ENCODE data around the gene ZNF775. TPM values are rescaled to one million over a fixed set of nuclear protein-coding genes. Genes with fewer than 3 reads are reported as not detected.
A peak's percentile ranks its signal among the peaks of the same experiment; 100 is the strongest.

Gene ZNF775
- total RNA-seq, 1 experiment from 2014 or later: 21.0 TPM

DNA sequence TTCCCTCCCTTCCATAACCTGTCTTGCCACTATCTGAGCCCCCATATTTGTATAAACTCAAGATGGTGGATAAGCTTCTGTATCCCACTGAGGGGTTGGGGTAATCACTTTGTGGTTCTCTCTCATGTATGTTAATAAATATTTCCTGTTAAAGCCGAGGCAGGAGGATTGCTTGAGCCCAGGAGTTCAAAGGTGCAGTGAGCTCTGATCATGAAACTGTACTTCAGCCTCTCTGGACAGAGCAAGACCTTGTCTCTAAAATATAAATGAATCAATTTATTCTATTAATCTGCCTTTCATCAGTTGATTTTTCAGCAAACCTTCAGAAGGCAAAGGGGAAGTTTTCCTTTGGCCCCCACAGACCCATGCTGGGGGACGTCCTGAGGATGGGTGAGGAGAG is 35.9 kb upstream of the ZNF775 start:
- DNase-seq (ENCODE audit: low spot score): no peak
- in situ Hi-C loops (cut with HindIII; ENCODE audit: low sequenced_read_pairs): no loop called here

DNA sequence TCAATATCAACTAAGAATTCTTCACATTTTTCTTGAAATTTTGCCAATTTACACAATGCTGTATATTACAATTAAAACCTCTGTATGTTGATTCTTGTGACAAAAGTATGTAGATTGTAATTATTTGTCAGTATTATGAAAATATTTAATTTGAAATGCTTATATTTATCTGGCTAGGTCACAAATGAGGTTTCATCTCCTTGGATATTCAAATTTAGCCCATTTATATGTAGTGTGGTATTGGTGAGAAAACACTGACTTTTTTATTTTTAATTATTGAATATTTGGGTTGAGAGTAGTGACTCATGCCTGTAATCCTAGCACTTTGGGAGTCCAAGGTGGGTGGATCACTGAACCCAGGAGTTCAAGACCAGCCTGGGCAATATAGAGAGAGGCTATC is 34.8 kb upstream of the ZNF775 start:
- in situ Hi-C loops (cut with HindIII; ENCODE audit: low sequenced_read_pairs): no loop called here
- DNase-seq (ENCODE audit: low spot score): no peak

DNA sequence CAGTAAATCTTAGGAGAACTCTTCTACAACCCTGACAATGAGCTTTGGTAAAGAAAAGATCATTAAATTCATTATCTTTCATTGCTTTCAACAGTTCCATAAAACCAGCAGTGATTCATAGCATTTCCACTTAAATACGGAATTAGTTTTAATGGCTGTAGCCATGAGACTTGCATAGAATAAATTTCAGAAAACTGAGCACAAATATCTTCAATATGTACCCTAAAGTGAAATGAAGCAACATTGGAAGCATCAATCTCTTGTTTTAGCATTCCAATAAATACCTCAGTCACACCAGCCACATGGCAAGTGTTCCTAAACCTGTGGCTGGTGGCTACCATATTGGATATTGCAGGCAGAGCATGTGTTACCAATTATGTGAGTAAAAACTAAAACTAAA is 34.1 kb upstream of the ZNF775 start:
- in situ Hi-C loops (cut with HindIII; ENCODE audit: low sequenced_read_pairs): no loop called here
- DNase-seq (ENCODE audit: low spot score): no peak

GRCh38 chr7:150346922-150347321 is 32.2 kb upstream of the ZNF775 start:
- in situ Hi-C loops (cut with HindIII; ENCODE audit: low sequenced_read_pairs): no loop called here
- DNase-seq (ENCODE audit: low spot score): no peak

- in situ Hi-C loops (cut with HindIII; ENCODE audit: low sequenced_read_pairs): no loop called here
- no peak for DNase-seq (ENCODE audit: low spot score)
Observed at GRCh38 chr7:150351587-150352194, 27.4 kb upstream of the ZNF775 start.

DNA sequence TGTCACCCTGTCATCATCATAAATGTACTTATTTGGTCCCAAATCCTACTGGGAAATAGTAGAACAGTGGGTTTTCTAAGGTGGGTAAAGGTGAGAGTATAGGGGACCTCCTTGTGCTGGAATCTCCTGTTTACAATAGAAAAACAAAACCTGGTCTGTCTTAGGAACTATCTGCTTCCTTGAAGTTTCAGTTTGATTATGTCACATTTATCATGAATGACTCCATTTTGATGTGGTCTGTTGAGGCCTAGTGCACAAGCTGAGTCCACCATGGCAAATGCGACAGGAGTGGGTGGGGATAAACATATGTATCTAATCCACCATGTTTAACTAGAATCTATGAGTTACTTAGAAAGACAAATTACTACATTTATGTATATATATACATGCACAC is 23.5 kb upstream of the ZNF775 start:
- no peak for DNase-seq (ENCODE audit: low spot score)
- in situ Hi-C loops (cut with HindIII; ENCODE audit: low sequenced_read_pairs): no loop called here

DNA sequence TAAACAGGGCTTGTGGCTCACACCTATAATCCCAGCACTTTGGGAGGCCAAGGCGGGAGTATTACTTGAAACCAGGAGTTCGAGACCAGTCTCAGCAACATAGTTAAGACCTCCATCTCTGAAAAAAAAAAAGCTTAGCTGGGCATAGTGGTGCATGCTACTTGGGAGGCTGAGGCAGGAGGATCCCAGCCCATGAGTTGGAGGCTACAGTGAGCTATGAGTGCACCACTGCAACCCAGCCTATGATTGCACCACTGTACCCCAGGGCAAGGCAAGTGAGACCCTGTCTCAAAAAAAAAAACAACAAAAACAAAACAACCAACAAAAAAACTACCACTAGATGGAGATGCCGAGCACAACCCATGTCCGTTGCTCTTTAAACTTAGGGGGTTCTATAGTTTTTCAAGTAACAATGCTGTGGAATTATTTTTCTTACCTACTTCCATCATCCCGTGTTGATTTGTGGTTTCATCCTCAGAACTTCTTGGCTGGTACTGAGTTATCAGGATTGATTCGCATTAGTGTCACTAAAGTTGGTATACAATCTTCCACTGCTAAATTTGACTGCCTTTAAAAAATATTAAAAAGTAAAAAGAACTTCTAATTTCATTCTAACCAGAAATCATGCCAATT is 22.7 kb upstream of the ZNF775 start:
- DNase-seq (ENCODE audit: low spot score): peak; percentile 45
- in situ Hi-C loops (cut with HindIII; ENCODE audit: low sequenced_read_pairs): no loop called here

DNA sequence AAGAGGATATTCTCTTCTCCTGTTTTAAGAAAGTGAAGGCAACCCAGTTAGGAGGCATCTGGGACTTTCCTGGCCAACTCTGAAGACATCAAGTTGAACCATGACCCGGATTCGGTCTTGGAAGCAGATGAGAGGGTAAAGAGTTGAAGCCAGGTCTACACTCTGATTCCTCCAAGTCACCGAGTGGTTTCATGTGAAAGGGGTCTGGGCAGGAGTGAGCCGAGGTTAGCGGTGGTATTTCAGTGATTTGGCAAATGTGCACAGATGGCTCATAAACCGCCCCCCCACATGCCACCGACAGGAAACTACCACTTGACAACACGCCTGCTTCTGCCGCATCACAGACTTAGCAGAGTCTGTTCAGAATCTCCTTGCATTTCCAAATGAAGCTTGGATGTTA is 21.9 kb upstream of the ZNF775 start:
- no peak for DNase-seq (ENCODE audit: low spot score)
- in situ Hi-C loops (cut with HindIII; ENCODE audit: low sequenced_read_pairs): no loop called here

- in situ Hi-C loops (cut with HindIII; ENCODE audit: low sequenced_read_pairs): no loop called here
- DNase-seq (ENCODE audit: low spot score): peak; percentile 41
Observed at GRCh38 chr7:150357771-150358427, 21.2 kb upstream of the ZNF775 start.

DNA sequence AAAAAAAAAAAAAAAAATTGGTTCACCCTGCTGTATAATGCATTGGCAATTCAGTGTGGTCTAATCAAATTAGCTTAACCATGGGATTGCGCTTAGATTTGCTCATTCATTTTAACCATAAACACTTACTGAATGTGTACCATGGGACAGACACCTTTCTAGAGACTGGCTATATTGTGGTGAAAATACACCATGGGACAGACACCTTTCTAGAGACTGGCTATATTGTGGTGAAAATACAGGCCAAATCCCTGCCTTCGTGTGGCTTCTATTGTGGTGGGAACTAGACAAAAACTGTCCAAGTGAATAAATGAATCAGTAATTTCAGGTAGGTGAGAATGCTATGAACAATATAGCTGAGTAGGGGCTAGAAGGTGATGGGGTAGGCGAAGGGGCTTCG is 20.7 kb upstream of the ZNF775 start:
- in situ Hi-C loops (cut with HindIII; ENCODE audit: low sequenced_read_pairs): no loop called here
- no peak for DNase-seq (ENCODE audit: low spot score)

DNA sequence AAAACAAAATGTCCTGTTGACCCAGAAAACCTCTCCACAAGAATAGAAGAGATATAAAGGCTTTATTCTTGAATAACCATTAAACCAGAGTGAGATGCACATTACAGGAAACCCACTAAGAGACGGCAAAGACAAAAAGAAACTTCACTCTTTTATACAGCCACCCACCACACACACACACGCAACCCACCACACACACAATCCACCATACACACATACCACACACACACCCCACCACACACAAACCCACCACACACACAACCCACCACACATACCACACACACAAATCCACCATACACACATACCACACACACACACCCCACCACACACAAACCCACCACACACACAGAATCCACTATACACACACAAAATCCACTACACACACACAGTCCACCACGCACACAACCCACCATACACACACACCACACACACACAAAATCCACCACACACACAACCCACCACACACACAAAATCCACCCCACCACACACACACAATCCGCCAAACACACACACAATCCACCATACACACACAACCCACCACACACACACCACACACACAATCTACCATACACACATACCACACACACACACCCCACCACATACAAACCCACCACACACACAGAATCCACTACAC is 20.0 kb upstream of the ZNF775 start:
- DNase-seq (ENCODE audit: low spot score): no peak
- in situ Hi-C loops (cut with HindIII; ENCODE audit: low sequenced_read_pairs): no loop called here

DNA sequence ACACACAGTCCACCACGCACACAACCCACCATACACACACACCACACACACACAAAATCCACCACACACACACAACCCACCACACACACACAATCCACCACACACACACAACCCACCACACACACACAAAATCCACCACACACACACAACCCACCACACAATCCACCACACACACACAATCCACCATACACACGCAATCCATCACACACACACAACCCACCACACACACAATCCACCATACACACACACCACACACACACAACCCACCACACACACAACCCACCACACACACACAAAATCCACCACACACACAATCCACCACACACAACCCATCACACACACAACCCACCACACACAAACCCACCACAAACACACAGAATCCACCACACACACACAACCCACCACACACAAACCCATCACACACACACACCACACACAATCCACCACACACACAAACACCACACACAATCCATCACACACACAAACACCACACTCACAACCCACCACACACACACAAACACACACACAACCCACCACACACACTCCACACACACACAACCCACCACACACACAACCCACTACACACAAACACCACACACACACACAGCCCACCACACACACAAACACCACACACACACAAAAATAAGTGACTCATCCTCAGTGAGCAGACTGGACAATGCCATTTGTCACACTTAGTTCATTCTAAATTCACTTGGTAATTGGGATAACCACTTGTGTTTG is 19.3 kb upstream of the ZNF775 start:
- in situ Hi-C loops (cut with HindIII; ENCODE audit: low sequenced_read_pairs): no loop called here
- DNase-seq (ENCODE audit: low spot score): no peak

DNA sequence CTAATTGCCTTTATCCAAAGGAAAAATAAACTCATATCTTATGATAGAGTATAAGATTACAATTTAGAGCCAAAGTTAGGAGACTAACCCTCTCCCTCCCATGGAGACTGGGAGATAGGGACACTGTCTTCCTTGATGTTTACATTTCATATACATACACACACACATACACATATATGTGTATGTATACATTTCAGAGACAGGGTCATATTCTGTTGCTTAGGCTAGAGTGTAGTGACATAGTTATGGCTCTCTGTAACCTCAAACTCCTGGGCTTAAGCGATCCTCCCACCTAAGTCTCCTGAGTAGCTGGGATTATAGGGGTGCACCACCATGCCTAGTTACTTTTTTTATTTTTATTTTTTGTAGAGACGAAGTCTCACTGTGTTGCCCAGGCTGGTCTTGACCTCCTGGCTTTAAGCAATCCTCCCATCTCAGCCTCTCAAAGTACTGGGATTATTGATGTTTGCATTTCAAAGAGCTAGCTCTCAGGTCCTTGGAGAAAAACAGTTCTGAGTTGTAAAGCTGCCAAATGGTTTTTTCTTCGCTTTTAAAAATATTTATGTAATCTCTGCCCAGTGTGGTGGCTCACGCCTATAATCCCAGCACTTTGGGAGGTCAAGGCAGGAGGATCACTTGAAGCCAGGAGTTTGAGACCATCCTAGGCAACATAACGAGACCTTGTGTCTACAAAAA is 18.6 kb upstream of the ZNF775 start:
- DNase-seq (ENCODE audit: low spot score): no peak
- in situ Hi-C loops (cut with HindIII; ENCODE audit: low sequenced_read_pairs): no loop called here

GRCh38 chr7:150361402-150361801 is 17.7 kb upstream of the ZNF775 start:
- no peak for DNase-seq (ENCODE audit: low spot score)
- in situ Hi-C loops (cut with HindIII; ENCODE audit: low sequenced_read_pairs): no loop called here

GRCh38 chr7:150361807-150362621 is 17.1 kb upstream of the ZNF775 start:
- in situ Hi-C loops (cut with HindIII; ENCODE audit: low sequenced_read_pairs): no loop called here
- DNase-seq (ENCODE audit: low spot score): no peak

- DNase-seq (ENCODE audit: low spot score): no peak
- in situ Hi-C loops (cut with HindIII; ENCODE audit: low sequenced_read_pairs): no loop called here
Observed at GRCh38 chr7:150363370-150363769, 15.8 kb upstream of the ZNF775 start.

DNA sequence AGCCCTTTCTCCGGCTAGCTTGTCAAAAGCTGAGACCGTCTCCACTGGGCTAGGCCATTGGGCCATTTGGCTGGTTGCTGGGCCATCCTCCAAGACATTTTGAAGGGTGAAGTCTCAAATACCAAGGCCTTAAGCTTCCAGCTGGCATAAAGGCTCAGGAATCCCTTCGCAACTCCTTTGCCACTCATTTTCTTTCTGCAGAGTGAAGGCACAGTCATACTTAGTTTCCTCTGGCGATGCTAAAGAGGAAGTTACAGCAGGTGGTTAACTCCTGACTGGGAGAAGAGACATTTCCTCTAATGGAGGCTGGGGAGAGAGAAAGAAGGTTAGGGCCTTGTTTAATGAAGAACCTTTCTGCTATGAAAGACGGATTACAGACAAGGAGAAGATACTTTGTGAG is 15.3 kb upstream of the ZNF775 start:
- in situ Hi-C loops (cut with HindIII; ENCODE audit: low sequenced_read_pairs): no loop called here
- DNase-seq (ENCODE audit: low spot score): no peak

DNA sequence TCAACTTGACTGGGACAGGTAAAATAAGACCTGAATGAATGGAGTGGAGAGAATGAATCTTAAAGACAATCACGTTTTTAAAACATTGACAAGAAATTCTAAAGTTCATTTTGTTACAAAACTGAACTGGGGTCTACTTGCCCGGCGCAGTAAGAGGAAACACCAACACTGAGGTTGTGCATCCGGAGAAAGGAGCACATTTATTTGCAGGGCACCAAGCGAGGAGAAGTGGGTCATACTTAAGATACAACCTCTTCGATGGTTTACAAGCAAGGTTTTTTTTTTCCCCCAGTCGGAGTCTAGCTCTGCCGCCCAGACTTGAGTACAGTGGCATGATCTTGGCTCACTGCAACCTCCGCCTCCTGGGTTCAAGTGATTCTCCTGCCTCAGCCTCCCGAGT is 13.9 kb upstream of the ZNF775 start:
- in situ Hi-C loops (cut with HindIII; ENCODE audit: low sequenced_read_pairs): no loop called here
- DNase-seq (ENCODE audit: low spot score): no peak

Measured in G401 (cell line).